ENCODE measurements around the gene KAT7.

KAT7 gene

GRCh38 chr17:49869038-49869374, 80.5 kb downstream of the KAT7 start:
- Histone ChIP-seq H3K9ac (no peak overlapping the region), H2AFZ (ENCODE audit: low read depth) (no peak overlapping the region), H3K4me1 (ENCODE audit: low read depth, poor library complexity, severe bottlenecking) (no peaks in the 10 kb centered on the region), H3K27me3 (ENCODE audit: insufficient read depth, low read depth) (peaks cover 95% of the 10 kb centered on the region), H3K79me2 (ENCODE audit: insufficient read depth, low read depth) (no peaks in the 10 kb centered on the region), H3K27ac (no peak overlapping the region), H3K4me2 (no peak overlapping the region), H3K36me3 (ENCODE audit: insufficient read depth) (no peaks in the 10 kb centered on the region), H3K4me3 (IDR thresholded peaks at IDR 0.05; ENCODE audit: insufficient read depth, low read depth, low read length) (no peak overlapping the region), H4K20me1 (ENCODE audit: insufficient read depth) (no peaks in the 10 kb centered on the region)
- TF ChIP-seq CTCF (conservative IDR thresholded peaks at IDR 0.05; ENCODE audit: low read depth, low read length): no peak

GRCh38 chr17:49870298-49870697, 81.8 kb downstream of the KAT7 start:
- no peaks in the 10 kb centered on the region for H3K79me2 ChIP-seq (ENCODE audit: insufficient read depth, low read depth)
- no peak overlapping the region for H2AFZ ChIP-seq (ENCODE audit: low read depth)
- no peaks in the 10 kb centered on the region for H3K36me3 ChIP-seq (ENCODE audit: insufficient read depth)
- H4K20me1 ChIP-seq (ENCODE audit: insufficient read depth): no peaks in the 10 kb centered on the region
- no peaks in the 10 kb centered on the region for H3K4me1 ChIP-seq (ENCODE audit: low read depth, poor library complexity, severe bottlenecking)
- H3K4me2 ChIP-seq: no peak overlapping the region
- no peak overlapping the region for H3K9ac ChIP-seq
- TF ChIP-seq CTCF (conservative IDR thresholded peaks at IDR 0.05; ENCODE audit: low read depth, low read length): no peak
- no peak overlapping the region for H3K27ac ChIP-seq
- H3K27me3 ChIP-seq (ENCODE audit: insufficient read depth, low read depth): peaks cover 99% of the 10 kb centered on the region
- H3K4me3 ChIP-seq (IDR thresholded peaks at IDR 0.05; ENCODE audit: insufficient read depth, low read depth, low read length): no peak overlapping the region

GRCh38 chr17:49871211-49871610, 82.7 kb downstream of the KAT7 start:
- no peak overlapping the region for H2AFZ ChIP-seq (ENCODE audit: low read depth)
- H3K79me2 ChIP-seq (ENCODE audit: insufficient read depth, low read depth): no peaks in the 10 kb centered on the region
- no peak for TF ChIP-seq CTCF (conservative IDR thresholded peaks at IDR 0.05; ENCODE audit: low read depth, low read length)

GRCh38 chr17:49872754-49873377, 84.4 kb downstream of the KAT7 start:
- Histone ChIP-seq H3K4me1 (ENCODE audit: low read depth, poor library complexity, severe bottlenecking) (no peaks in the 10 kb centered on the region), H3K4me2 (no peak overlapping the region)

More at GRCh38 chr17:49871211-49871610, 82.7 kb downstream of the KAT7 start:
- Histone ChIP-seq H3K36me3 (ENCODE audit: insufficient read depth) (no peaks in the 10 kb centered on the region), H3K4me2 (no peak overlapping the region), H3K4me1 (ENCODE audit: low read depth, poor library complexity, severe bottlenecking) (no peaks in the 10 kb centered on the region), H4K20me1 (ENCODE audit: insufficient read depth) (no peaks in the 10 kb centered on the region), H3K27me3 (ENCODE audit: insufficient read depth, low read depth) (peaks cover 97% of the 10 kb centered on the region), H3K4me3 (IDR thresholded peaks at IDR 0.05; ENCODE audit: insufficient read depth, low read depth, low read length) (no peak overlapping the region), H3K27ac (no peak overlapping the region), H3K9ac (no peak overlapping the region)

More at GRCh38 chr17:49872754-49873377, 84.4 kb downstream of the KAT7 start:
- Histone ChIP-seq H3K79me2 (ENCODE audit: insufficient read depth, low read depth) (no peaks in the 10 kb centered on the region), H3K36me3 (ENCODE audit: insufficient read depth) (no peaks in the 10 kb centered on the region), H3K27me3 (ENCODE audit: insufficient read depth, low read depth) (peaks cover 96% of the 10 kb centered on the region), H2AFZ (ENCODE audit: low read depth) (no peak overlapping the region), H3K9ac (no peak overlapping the region), H3K4me3 (IDR thresholded peaks at IDR 0.05; ENCODE audit: insufficient read depth, low read depth, low read length) (no peak overlapping the region), H3K27ac (no peak overlapping the region), H4K20me1 (ENCODE audit: insufficient read depth) (no peaks in the 10 kb centered on the region)
- TF ChIP-seq CTCF (conservative IDR thresholded peaks at IDR 0.05; ENCODE audit: low read depth, low read length): no peak
